Gastrocnemius medialis (tissue), 4 donors: ENCODE data around the gene ELAVL2. TPM values are rescaled to one million over a fixed set of nuclear protein-coding genes. Genes with fewer than 3 reads are reported as not detected.

ENCODE experiments used
- ATAC-seq, 2 donors: fragments of 150-250 bp; one replicate each; pipeline ENCODE4 v1.9.1; 2016
- DNase-seq, 2 donors: peaks; one replicate each; pipeline ENCODE4 v3.0.0-alpha.2; 2019
- H3K27ac ChIP-seq, 4 donors: fragments of 200-600 bp; sonication (generic); 1 replicate in 1 of 4; 2 replicates in 3 of 4; pipeline ENCODE4 v1.5.1; 2016 to 2018; ENCODE audit warnings: mild to moderate bottlenecking in 2 of 4, moderate library complexity in 1 of 4
- H3K27me3 ChIP-seq, 3 donors: fragments of 200-600 bp; sonication (generic) in 2 of 3; 1 replicate in 1 of 3; 2 replicates in 2 of 3; pipeline versions ENCODE4 v1.5.1 to v1.6.0; 2016 to 2019; ENCODE audit warnings: mild to moderate bottlenecking in 1 of 3, moderate library complexity in 1 of 3
- H3K36me3 ChIP-seq, 2 donors: fragments of 200-600 bp; sonication (generic) in 1 of 2; one replicate each; pipeline ENCODE4 v1.5.1; 2017 to 2018
- H3K4me1 ChIP-seq, 2 donors: fragments of 200-600 bp; sonication (generic) in 1 of 2; one replicate each; pipeline ENCODE4 v1.5.1; 2016 to 2017; ENCODE audit warnings: mild to moderate bottlenecking in 2 of 2
- H3K4me3 ChIP-seq, 4 donors: fragments of 200-600 bp; sonication (generic) in 3 of 4; 1 replicate in 1 of 4; 2 replicates in 3 of 4; pipeline ENCODE4 v1.5.1; 2016 to 2019; ENCODE audit warnings: mild to moderate bottlenecking in 2 of 4
- H3K9me3 ChIP-seq, 3 donors: fragments of 200-600 bp; sonication (generic) in 2 of 3; 1 replicate in 1 of 3; 2 replicates in 2 of 3; pipeline ENCODE4 v1.5.1; 2016 to 2019
- POLR2A ChIP-seq, 2 donors: fragments of 450-650 bp; IDR thresholded peaks; one replicate each; pipeline ENCODE4 v1.6.1; 2017; ENCODE audit warnings: antibody characterized with exemption in 2 of 2, mild to moderate bottlenecking in 2 of 2, moderate library complexity in 2 of 2
- in situ Hi-C, 4 donors: fragments of 200-750 bp; cut with MboI; loops; one replicate each; pipeline versions ENCODE4 v1.15.0 to v1.8.0; 2017; ENCODE audit warnings: low sequenced_read_pairs in 4 of 4
- intact Hi-C: fragments of 100-400 bp; cut with DNase I; formaldehyde crosslinking; loops from one replicate; pipeline ENCODE4 v1.15.1; 2023; ENCODE audit warnings: low total_unique reads
- total RNA-seq, 4 donors: library from RNA; depleted of rRNA; stranded (reverse); fragments of >200 nt; gene quantifications; one replicate each; pipeline versions ENCODE4 v1.1.0 to v1.2.3, GENCODE V29; 2016
- TF ChIP-seq, protein P1 (sequence below), 5 experiments: fragments of 450-650 bp in 3 of 5; fragments of 200-600 bp in 2 of 5; sonication (generic) in 2 of 5; IDR thresholded peaks in 4 of 5; conservative IDR thresholded peaks in 1 of 5; 1 replicate in 4 of 5; 2 replicates in 1 of 5; pipeline ENCODE4 v1.5.1; 2016 to 2019; ENCODE audit warnings: antibody characterized with exemption in 5 of 5, mild to moderate bottlenecking in 3 of 5, moderate library complexity in 3 of 5

Gene ELAVL2
- total RNA-seq, 4 donors from 2014 or later, result not detected

GRCh38 chr9:23702311-23702922 lies 123.6 kb downstream of the ELAVL2 start:
- no peaks in the 10 kb centered on the region for H3K36me3 ChIP-seq
- H3K27ac ChIP-seq, result no peak overlapping the region
- no peak overlapping the region for H3K4me3 ChIP-seq
- no peaks in the 10 kb centered on the region for H3K4me1 ChIP-seq
- DNase-seq (no peak), ATAC-seq (no peak)
- H3K9me3 ChIP-seq, result no peaks in the 10 kb centered on the region
- in situ Hi-C loops, result no loop called here
- no peaks in the 10 kb centered on the region for H3K27me3 ChIP-seq
- TF ChIP-seq POLR2A (IDR thresholded peaks at IDR 0.05), result no peak
- TF ChIP-seq, protein P1, sequence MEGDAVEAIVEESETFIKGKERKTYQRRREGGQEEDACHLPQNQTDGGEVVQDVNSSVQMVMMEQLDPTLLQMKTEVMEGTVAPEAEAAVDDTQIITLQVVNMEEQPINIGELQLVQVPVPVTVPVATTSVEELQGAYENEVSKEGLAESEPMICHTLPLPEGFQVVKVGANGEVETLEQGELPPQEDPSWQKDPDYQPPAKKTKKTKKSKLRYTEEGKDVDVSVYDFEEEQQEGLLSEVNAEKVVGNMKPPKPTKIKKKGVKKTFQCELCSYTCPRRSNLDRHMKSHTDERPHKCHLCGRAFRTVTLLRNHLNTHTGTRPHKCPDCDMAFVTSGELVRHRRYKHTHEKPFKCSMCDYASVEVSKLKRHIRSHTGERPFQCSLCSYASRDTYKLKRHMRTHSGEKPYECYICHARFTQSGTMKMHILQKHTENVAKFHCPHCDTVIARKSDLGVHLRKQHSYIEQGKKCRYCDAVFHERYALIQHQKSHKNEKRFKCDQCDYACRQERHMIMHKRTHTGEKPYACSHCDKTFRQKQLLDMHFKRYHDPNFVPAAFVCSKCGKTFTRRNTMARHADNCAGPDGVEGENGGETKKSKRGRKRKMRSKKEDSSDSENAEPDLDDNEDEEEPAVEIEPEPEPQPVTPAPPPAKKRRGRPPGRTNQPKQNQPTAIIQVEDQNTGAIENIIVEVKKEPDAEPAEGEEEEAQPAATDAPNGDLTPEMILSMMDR (IDR thresholded peaks at IDR 0.05 in 4 of 5, conservative IDR thresholded peaks at IDR 0.05 in 1 of 5), result no peak
- intact Hi-C loops, result no loop called here

- Histone ChIP-seq H3K27me3 (no peaks in the 10 kb centered on the region), H3K27ac (no peak overlapping the region), H3K4me3 (no peak overlapping the region), H3K36me3 (no peaks in the 10 kb centered on the region), H3K4me1 (no peaks in the 10 kb centered on the region), H3K9me3 (no peaks in the 10 kb centered on the region)
- in situ Hi-C loops, result no loop called here
- TF ChIP-seq, protein P1 (IDR thresholded peaks at IDR 0.05 in 4 of 5, conservative IDR thresholded peaks at IDR 0.05 in 1 of 5), result no peak
- no peak for TF ChIP-seq POLR2A (IDR thresholded peaks at IDR 0.05)
- intact Hi-C loops, result no loop called here
- DNase-seq (no peak), ATAC-seq (no peak)
Observed at GRCh38 chr9:23701291-23701690, 124.7 kb downstream of the ELAVL2 start.

DNA sequence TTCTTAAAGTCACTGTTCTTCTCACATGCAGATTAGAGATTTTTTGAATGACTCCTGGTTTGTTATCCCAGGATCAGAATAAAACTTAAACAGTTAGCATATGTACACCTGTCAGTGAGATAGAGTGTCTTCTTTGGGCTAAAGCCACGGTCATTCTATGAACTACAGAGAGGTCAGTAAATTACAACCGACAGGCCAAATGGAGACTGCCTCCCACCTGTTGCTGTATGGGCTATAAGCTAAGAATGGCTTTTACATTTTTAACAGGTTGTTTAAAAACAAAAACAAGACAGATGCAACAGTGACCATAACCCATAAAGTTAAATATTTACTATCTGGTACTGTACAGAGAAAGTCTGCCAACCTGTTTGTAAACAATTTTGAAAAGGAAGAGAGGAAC lies 125.7 kb downstream of the ELAVL2 start:
- ATAC-seq (no peak), DNase-seq (no peak)
- intact Hi-C loops, result no loop called here
- Histone ChIP-seq H3K9me3 (no peaks in the 10 kb centered on the region), H3K36me3 (no peaks in the 10 kb centered on the region), H3K27ac (no peak overlapping the region), H3K4me1 (no peaks in the 10 kb centered on the region), H3K27me3 (no peaks in the 10 kb centered on the region), H3K4me3 (no peak overlapping the region)
- in situ Hi-C loops, result no loop called here
- no peak for TF ChIP-seq POLR2A (IDR thresholded peaks at IDR 0.05)

DNA sequence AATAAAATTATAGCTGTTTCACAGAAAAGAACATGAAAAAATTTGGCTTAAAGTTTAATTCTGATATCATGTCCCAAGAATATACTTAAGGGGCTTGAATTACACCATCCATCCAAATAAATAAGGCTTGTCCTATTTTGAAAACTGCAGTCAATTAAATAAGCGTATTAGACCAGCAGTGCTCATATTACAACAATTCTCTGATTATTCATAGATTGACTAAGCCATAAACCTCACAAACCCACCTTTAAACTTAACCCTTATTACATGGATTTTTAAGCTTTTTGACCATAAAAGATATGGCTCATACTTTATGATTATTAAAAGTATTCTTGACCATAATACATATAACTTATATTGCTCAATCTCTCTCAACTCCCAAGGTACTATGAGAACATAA lies 127.9 kb downstream of the ELAVL2 start:
- ATAC-seq (no peak), DNase-seq (no peak)
- TF ChIP-seq POLR2A (IDR thresholded peaks at IDR 0.05), result no peak
- TF ChIP-seq, protein P1 (IDR thresholded peaks at IDR 0.05 in 4 of 5, conservative IDR thresholded peaks at IDR 0.05 in 1 of 5), result no peak
- H3K4me3 ChIP-seq, result no peak overlapping the region
- H3K27ac ChIP-seq, result no peak overlapping the region
- intact Hi-C loops, result no loop called here
- H3K27me3 ChIP-seq, result no peaks in the 10 kb centered on the region
- in situ Hi-C loops, result no loop called here
- H3K36me3 ChIP-seq, result no peaks in the 10 kb centered on the region
- H3K4me1 ChIP-seq, result no peaks in the 10 kb centered on the region
- no peaks in the 10 kb centered on the region for H3K9me3 ChIP-seq

GRCh38 chr9:23695572-23695971 lies 130.5 kb downstream of the ELAVL2 start:
- DNase-seq, result no peak
- no peaks in the 10 kb centered on the region for H3K36me3 ChIP-seq
- TF ChIP-seq, protein P1 (IDR thresholded peaks at IDR 0.05 in 4 of 5, conservative IDR thresholded peaks at IDR 0.05 in 1 of 5), result no peak
- TF ChIP-seq POLR2A (IDR thresholded peaks at IDR 0.05), result no peak
- no peaks in the 10 kb centered on the region for H3K9me3 ChIP-seq
- in situ Hi-C loops, result no loop called here
- H3K4me1 ChIP-seq, result no peaks in the 10 kb centered on the region
- ATAC-seq, result no peak
- intact Hi-C loops, result no loop called here
- no peak overlapping the region for H3K4me3 ChIP-seq
- no peak overlapping the region for H3K27ac ChIP-seq
- H3K27me3 ChIP-seq, result no peaks in the 10 kb centered on the region
